Bronchial epithelial cell (primary cell): ENCODE results near the gene DTNBP1. TPM values are rescaled to one million over a fixed set of nuclear protein-coding genes. Genes with fewer than 3 reads are reported as not detected.
"Not testable (repeated sequence)": the region's sequence is repeated elsewhere in the genome, so short reads cannot be mapped to it uniquely, and the experiment has no call there.

Source experiments
- DNase-seq: peaks from one replicate; pipeline ENCODE4 v3.0.0-alpha.2; 2010; ENCODE audit warnings: low read depth
- FAIRE-seq: peaks from 2 replicates; lab custom pipeline; 2011; peaks lifted over from hg19 to GRCh38; lab: Jason Lieb, UNC
- H3K27me3 ChIP-seq: 2 replicates; pipeline ENCODE4 v1.5.1; 2011; ENCODE audit warnings: low read length; ENCODE audit not compliant: control insufficient read depth, insufficient read depth
- H3K36me3 ChIP-seq: 2 replicates; pipeline ENCODE4 v1.5.1; 2011; ENCODE audit warnings: low read length; ENCODE audit not compliant: control insufficient read depth, insufficient read depth
- H3K4me3 ChIP-seq: 2 replicates; pipeline ENCODE4 v1.5.1; 2011; ENCODE audit warnings: mild to moderate bottlenecking, low read depth, low read length, control low read depth
- CTCF ChIP-seq: IDR thresholded peaks from 2 replicates; pipeline ENCODE4 v1.5.1; 2011; ENCODE audit warnings: mild to moderate bottlenecking, moderate library complexity, low read length, control low read depth, inconsistent platforms; ENCODE audit not compliant: insufficient read depth, severe bottlenecking
- total RNA-seq: library from RNA; depleted of rRNA; stranded (reverse); fragments of >200 nt; gene quantifications from 2 replicates; pipeline ENCODE4 v1.2.1, GENCODE V29; 2014

DTNBP1 gene
- total RNA-seq, 1 donor from 2014 or later: 6.3 TPM

GRCh38 chr6:15657290-15657689 lies 5.5 kb downstream of the DTNBP1 start:
- no peak for TF ChIP-seq CTCF
- FAIRE-seq (no peak), DNase-seq (no peak)
- H3K4me3 ChIP-seq: no peak overlapping the region
- H3K27me3 ChIP-seq: no peaks in the 10 kb centered on the region
- H3K36me3 ChIP-seq: no peaks in the 10 kb centered on the region

- no peak for DNase-seq
- H3K36me3 ChIP-seq: no peaks in the 10 kb centered on the region
- TF ChIP-seq CTCF: no peak
- FAIRE-seq: no peak
- H3K27me3 ChIP-seq: no peaks in the 10 kb centered on the region
- H3K4me3 ChIP-seq: no peak overlapping the region
Observed at GRCh38 chr6:15656145-15656544, 6.7 kb downstream of the DTNBP1 start.

GRCh38 chr6:15654250-15654649 lies 8.6 kb downstream of the DTNBP1 start:
- no peak for DNase-seq
- H3K27me3 ChIP-seq: no peaks in the 10 kb centered on the region
- H3K4me3 ChIP-seq: no peak overlapping the region
- TF ChIP-seq CTCF: no peak
- FAIRE-seq: no peak
- no peaks in the 10 kb centered on the region for H3K36me3 ChIP-seq

GRCh38 chr6:15653581-15653980 lies 9.2 kb downstream of the DTNBP1 start:
- Histone ChIP-seq H3K27me3 (no peaks in the 10 kb centered on the region), H3K36me3 (no peaks in the 10 kb centered on the region), H3K4me3 (no peak overlapping the region)
- TF ChIP-seq CTCF: no peak
- DNase-seq: no peak
- no peak for FAIRE-seq

GRCh38 chr6:15650004-15650559 lies 12.7 kb downstream of the DTNBP1 start:
- H3K27me3 ChIP-seq, H3K4me3 ChIP-seq, FAIRE-seq, H3K36me3 ChIP-seq, DNase-seq: not testable (repeated sequence)

GRCh38 chr6:15644904-15645303 lies 17.9 kb downstream of the DTNBP1 start:
- Histone ChIP-seq H3K27me3 (no peaks in the 10 kb centered on the region), H3K36me3 (no peaks in the 10 kb centered on the region), H3K4me3 (no peak overlapping the region)
- DNase-seq (no peak), FAIRE-seq (no peak)
- no peak for TF ChIP-seq CTCF
